ENCODE results near the gene C14orf119.

- TF ChIP-seq, protein P1, sequence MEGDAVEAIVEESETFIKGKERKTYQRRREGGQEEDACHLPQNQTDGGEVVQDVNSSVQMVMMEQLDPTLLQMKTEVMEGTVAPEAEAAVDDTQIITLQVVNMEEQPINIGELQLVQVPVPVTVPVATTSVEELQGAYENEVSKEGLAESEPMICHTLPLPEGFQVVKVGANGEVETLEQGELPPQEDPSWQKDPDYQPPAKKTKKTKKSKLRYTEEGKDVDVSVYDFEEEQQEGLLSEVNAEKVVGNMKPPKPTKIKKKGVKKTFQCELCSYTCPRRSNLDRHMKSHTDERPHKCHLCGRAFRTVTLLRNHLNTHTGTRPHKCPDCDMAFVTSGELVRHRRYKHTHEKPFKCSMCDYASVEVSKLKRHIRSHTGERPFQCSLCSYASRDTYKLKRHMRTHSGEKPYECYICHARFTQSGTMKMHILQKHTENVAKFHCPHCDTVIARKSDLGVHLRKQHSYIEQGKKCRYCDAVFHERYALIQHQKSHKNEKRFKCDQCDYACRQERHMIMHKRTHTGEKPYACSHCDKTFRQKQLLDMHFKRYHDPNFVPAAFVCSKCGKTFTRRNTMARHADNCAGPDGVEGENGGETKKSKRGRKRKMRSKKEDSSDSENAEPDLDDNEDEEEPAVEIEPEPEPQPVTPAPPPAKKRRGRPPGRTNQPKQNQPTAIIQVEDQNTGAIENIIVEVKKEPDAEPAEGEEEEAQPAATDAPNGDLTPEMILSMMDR (IDR thresholded peaks at IDR 0.05): no peak
- TF ChIP-seq EZH2 (IDR thresholded peaks at IDR 0.05): no peak
Observed at GRCh38 chr14:23118506-23119362, 23.4 kb downstream of the C14orf119 start, which contains the start of gene CEBPE.

Measured in neural progenitor cell (in vitro differentiated cells).